MM.1S (cell line): ENCODE measurements around the gene RBKS.

ENCODE experiments used
- EZH2 ChIP-seq: fragments of 300-600 bp; sonication (generic); optimal IDR thresholded peaks from 2 replicates; pipeline ENCODE3; 2017; ENCODE audit warnings: low read depth, mild to moderate bottlenecking, antibody characterized with exemption, low read length, mixed read lengths
- EZH2phosphoT487 ChIP-seq: fragments of 300-600 bp; sonication (generic); IDR thresholded peaks from 2 replicates; pipeline ENCODE4 v1.6.1; 2018; ENCODE audit warnings: antibody characterized with exemption, low read length
- TF ChIP-seq, protein P1 (sequence below): fragments of 300-600 bp; sonication (generic); IDR thresholded peaks from 2 replicates; pipeline ENCODE4 v1.5.1; 2016; ENCODE audit warnings: antibody characterized with exemption, low read length, mixed read lengths

DNA sequence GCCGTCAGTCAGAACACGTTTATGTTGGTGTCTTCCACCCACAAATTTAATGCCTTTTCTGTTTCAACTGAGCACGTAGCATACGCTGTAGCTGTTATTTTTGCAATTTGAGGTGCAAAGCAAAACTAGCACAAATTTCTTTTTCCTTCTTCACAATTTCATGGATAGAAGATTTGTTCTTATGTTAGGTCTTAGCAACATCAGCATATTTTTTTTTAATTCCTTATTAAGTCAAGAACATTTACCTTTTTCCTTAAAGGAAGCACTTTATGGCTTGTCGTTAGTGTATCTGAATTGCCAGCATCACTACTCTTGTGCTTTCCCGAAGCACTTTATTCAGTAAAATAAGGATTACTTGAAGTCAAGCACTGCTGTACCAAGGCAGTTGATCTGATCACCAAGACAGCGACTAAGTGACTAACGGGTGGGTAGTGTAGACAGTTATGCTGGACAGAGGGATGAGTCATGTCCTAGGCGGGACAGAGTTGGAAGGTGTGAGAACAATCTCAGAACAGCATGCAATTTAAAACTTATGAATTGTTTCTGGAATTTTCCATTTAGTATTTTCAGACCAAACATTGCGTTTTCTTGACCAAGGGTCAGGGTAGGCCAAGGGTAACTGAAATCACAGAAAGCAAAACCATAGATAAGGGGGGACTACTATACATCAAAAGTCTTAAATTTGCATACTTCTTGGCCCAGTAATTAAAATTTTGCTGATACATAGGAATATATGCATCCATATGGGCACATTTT, 13.6 kb upstream of the RBKS start:
- TF ChIP-seq, protein P1, sequence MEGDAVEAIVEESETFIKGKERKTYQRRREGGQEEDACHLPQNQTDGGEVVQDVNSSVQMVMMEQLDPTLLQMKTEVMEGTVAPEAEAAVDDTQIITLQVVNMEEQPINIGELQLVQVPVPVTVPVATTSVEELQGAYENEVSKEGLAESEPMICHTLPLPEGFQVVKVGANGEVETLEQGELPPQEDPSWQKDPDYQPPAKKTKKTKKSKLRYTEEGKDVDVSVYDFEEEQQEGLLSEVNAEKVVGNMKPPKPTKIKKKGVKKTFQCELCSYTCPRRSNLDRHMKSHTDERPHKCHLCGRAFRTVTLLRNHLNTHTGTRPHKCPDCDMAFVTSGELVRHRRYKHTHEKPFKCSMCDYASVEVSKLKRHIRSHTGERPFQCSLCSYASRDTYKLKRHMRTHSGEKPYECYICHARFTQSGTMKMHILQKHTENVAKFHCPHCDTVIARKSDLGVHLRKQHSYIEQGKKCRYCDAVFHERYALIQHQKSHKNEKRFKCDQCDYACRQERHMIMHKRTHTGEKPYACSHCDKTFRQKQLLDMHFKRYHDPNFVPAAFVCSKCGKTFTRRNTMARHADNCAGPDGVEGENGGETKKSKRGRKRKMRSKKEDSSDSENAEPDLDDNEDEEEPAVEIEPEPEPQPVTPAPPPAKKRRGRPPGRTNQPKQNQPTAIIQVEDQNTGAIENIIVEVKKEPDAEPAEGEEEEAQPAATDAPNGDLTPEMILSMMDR, result no peak
- TF ChIP-seq EZH2, result no peak
- no peak for TF ChIP-seq EZH2phosphoT487
